Inflammatory macrophage treated with lipopolysaccharide for 1 hour (primary cell): Measurements from ENCODE around the gene IL22RA2.

ENCODE experiments used
- DNase-seq, 2 donors: peaks; one replicate each; pipeline ENCODE4 v3.0.0-alpha.2; 2020 to 2022

Gene IL22RA2

GRCh38 chr6:137166247-137167098 lies 7.0 kb downstream of the IL22RA2 start:
- DNase-seq = peak; percentile 60 to 73

DNA sequence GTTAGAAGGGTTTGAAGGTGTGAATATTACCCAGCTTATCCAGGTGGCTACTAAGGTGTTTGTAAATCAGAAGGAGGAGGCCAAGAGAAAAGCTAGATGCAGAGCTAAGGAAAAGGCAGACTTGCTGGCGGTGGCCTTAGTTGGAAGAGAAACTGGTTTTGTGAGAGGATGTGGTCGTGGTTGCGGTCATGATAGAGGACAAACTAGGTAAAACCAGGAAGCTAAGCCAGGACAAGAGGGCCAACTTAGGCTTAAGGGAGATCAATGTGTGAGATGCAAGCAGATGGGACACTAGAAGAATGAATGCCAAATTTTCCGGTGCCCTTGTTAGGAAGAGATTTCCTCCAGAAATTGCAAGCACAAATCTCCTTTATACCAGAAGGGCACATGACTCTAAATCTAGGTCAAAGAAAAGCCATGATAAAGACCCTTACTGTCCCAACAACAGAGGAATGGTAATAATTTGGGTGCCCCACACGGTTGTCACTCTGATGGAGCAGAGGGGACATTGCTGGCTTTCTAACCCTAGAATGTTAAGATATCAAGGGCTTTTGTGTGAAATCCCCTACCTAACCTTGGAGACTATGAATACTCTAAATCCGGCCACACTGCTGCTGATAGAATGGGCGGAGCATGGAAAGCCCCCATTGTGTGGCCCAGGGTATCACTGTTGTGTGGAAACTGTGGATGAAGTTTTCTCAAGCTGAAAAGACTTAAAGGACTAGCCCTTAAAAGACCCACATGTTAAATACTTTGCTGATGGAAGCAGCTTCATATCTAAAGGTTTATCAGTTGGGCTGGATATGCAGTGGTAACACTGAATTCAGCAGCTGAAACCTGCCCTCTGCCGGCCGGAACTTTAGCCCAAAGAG lies 7.8 kb downstream of the IL22RA2 start:
- no peak for DNase-seq

GRCh38 chr6:137163732-137164318 lies 9.6 kb downstream of the IL22RA2 start:
- no peak for DNase-seq

DNA sequence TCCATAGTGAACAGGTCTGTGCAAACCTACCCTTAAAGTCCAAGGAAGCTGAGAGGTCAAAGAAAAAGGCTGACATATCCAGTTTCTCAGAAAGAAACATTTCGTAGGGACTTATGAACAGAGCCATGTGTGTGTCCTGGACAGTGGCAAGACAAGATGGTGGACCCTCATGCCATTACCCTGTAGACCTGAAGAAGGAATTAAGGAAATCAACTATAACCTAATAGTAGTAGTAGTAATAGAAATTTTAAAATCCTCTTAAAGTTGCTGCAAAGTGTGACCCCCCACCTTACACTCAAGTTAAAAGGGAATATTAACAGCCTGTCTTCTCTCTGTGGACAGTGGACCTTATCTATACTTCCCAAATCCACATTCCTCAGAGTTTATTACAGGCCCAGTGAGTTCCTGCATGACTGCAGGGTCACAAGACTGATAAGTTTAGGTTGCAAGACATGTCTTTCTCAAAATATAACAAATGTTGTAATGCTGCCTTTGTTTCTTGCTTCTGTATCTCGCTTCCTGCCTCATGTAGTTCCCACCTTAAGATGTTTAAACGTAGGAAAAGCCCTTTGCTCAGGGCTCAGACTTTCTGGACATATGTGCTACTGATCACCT lies 10.6 kb downstream of the IL22RA2 start:
- peak; percentile 21 to 69 for DNase-seq

DNA sequence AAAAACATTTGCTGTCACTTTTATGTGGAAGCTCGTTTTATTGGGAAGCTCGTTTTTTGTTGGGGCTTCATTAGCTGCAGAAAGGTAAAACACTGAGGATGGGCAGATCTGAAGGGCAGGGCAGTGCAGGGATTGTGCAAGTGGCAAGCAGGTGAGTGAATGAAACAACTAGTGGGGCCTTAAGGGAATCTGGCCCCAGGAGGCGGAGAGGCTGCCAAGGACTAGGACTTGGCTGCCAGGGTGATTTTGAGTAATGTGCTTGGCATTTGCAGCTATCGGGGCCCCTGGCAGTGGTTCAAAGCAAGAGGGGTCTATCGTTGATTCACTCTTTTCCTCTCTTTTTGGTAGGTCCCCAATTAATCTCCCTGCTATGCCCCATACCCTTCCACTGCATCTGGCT lies 11.5 kb downstream of the IL22RA2 start:
- DNase-seq = no peak

DNA sequence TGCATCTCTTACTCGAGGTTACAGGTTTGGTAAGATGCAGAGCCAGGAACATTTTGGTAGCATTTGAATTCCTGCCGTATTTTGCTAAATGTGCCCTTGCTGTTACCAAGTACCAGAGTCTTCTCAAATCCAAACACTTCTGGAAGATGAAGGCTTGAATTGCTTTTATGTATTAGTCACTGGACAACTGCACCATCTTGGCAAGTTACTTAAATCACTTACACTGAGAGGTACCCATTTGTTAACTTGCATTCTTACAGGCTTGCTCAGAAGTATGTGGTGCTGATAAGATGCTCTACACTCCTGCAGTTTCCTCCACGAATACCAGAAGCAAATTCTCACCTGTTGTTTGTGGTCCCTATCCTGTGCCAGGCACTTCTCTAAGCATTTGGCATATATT lies 12.7 kb downstream of the IL22RA2 start:
- DNase-seq = no peak

DNA sequence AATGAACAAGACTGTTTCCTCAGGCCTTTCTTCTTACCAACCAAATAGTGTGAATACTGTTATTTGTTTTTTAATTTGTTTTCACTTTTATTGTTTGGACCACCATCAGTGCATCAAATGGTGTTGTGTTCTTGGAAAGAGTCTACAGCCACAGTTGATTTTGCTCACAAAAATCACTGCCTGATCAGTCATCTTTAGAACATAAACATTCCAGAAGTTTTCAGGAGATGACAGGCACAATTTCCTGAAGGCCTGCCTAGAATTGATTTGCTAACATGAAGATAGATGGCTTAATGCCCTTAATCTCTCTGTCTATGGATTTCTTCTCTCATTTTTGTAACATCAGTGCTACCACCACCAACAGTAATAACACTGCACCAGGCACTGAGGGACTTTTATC lies 13.5 kb downstream of the IL22RA2 start:
- no peak for DNase-seq

- DNase-seq = no peak
Observed at GRCh38 chr6:137157601-137158000, 15.8 kb downstream of the IL22RA2 start.

DNA sequence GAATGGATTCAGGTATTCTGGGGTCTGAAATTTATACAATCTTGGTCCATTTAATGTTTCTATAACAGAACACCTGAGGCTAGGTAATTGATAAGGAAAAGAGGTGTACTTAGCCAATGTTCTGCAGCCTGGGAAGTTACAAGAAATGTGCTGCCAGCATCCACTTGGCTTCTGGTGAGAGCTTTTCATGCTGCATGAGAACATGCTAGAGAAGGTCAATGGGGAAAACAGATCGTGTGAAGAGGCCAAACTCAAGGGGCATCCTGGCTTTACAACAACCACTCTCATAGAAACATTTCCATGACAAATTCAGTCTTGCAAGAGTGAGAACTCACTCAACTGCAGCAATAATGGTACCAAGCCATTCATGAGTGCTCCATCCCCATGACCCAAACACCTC lies 16.8 kb downstream of the IL22RA2 start:
- no peak for DNase-seq

- peak; percentile 52 to 60 for DNase-seq
Observed at GRCh38 chr6:137155830-137156229, 17.6 kb downstream of the IL22RA2 start.

- DNase-seq = peak; percentile 54 to 82
Observed at GRCh38 chr6:137150072-137150471, 23.4 kb downstream of the IL22RA2 start.

DNA sequence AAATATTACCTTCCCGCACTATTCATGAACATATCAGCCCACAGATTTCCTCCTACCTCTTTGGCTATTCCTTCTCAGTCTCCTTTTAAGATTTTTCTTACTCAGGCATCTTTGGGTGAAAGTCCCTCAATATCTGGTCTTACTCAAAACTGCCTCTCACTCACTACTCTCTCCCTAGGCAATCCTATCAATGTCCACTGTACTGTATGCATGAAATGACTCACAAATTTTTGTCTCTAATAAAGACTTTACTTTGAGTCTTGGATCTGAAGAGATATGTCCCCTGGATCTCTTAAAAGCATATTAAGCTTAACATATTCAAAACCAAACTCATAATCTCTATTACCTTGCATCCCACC lies 24.4 kb downstream of the IL22RA2 start:
- no peak for DNase-seq

DNA sequence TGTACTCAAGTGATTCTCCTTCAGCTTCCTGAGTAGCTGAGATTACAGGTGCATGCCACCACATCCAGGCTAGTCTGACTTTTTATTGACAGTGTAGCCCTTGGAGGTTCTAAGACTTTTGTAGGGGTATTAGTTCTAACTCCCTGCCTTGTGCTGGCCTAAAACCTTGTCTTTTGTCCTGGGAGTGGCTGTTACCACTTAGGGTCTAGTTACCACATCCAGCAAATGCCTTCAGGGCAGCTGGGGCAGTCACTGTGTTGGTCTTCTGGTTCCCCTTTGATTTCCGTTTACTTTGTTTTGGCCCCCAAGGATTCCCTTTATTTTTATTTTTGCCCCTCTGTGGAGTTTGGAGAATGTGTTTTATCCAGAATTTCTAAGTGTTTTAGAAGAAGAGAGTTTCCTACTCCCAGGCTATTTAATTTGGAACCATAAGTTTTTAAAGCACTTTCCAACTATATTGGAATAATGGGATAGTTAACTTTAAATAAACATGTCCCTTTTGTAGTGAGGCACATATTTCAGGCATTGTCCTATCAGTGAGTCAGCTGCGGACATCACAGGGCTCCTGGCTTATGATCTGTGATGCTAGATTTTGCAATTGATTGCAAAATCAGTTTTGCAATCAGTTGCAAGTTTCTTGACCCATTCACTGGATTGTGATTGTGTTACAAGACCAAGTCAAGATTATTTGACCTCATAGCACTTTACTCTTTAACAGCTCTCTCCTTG lies 25.0 kb downstream of the IL22RA2 start:
- DNase-seq = peak; percentile 97 to 98

GRCh38 chr6:137147195-137147594 lies 26.2 kb downstream of the IL22RA2 start:
- DNase-seq = no peak

GRCh38 chr6:137146206-137146605 lies 27.2 kb downstream of the IL22RA2 start:
- DNase-seq = no peak

DNA sequence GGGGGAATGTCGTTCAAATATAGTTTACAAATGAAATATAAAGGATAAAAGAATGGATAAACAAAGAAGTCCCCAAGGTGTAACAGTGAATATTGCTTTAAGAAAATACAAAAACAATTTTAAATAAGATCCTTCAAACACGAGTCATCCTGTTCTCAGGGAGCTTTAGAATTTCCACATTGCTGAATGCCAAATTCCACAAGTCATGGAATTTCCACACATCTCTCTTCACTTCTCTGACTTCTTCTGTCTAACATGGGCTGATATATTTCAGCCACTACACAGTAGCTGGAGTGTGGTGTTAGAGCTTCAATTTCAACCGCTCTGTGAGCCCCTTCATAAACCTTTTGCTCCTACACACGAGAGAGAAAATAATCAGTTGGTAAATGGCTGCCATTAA lies 28.0 kb downstream of the IL22RA2 start:
- peak; percentile 63 to 82 for DNase-seq

GRCh38 chr6:137136065-137136464 lies 37.4 kb downstream of the IL22RA2 start:
- peak; percentile 40 to 69 for DNase-seq

DNA sequence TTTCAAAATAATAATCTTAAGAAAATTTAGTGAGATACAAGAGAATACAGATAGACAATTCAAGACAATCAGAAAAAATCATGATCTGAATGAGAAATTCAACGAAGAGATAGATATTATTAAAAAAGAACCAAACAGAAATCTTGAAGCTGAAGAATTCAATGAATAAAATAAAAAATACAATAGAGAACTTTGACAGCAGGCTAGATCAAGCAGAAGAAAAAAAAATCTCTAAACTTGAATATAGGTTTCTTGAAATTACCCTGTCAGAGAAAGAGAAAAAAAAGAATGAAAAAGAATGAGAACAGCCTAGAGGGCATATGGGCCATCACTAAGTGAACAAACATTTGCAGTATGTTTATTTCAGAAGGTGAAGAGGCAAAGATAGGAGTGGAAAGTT lies 39.0 kb downstream of the IL22RA2 start:
- no peak for DNase-seq

GRCh38 chr6:137133122-137133521 lies 40.3 kb downstream of the IL22RA2 start:
- no peak for DNase-seq

- DNase-seq = no peak
Observed at GRCh38 chr6:137126875-137127485, 46.5 kb downstream of the IL22RA2 start.

- no peak for DNase-seq
Observed at GRCh38 chr6:137123078-137123477, 50.4 kb downstream of the IL22RA2 start.

DNA sequence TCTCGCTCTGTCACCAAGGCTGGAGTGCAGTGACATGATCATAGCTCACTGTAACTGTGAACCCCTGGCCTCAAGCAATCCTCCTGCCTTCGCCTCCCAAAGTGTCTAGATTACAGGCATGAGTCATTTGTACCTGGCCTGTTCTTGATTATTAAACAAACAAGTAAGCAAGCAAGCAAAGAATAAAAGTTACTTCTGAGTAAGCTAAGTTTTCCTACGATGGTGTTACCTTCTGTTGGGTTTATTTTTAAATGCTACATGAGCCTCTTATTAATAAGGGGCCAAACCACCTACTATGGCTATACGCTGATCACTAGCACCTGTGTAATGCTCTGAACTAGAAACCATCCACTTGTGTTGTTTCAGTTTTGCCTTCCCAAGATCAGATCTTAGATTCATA lies 50.8 kb downstream of the IL22RA2 start:
- no peak for DNase-seq
